WTC11 (cell line): ENCODE measurements around the gene GTF2H3. TPM values are rescaled to one million over a fixed set of nuclear protein-coding genes. Genes with fewer than 3 reads are reported as not detected.
A peak's percentile ranks its signal among the peaks of the same experiment; 100 is the strongest.

ENCODE experiments used
- ATAC-seq: fragments of 200-7000 bp; cut with Tn5 transposase; 2 replicates; pipeline ENCODE4 v1.10.0; 2021; ENCODE audit warnings: mild to moderate bottlenecking, moderate library complexity
- CTCF ChIA-PET: fragments of 300-600 bp; sonication (Branson Sonifier 250); formaldehyde crosslinking; loops from one replicate; lab custom pipeline; 2021; ENCODE audit warnings: antibody characterized with exemption; lab: Charles Lee
- POLR2A ChIA-PET: fragments of 350-600 bp; sonication (Branson Sonifier 250); formaldehyde crosslinking; loops from one replicate; lab custom pipeline; 2021; ENCODE audit warnings: antibody characterized with exemption; lab: Charles Lee
- DNase-seq: peaks from one replicate; pipeline ENCODE4 v3.0.0; 2021; ENCODE audit warnings: low spot score
- H3K27ac Mint-ChIP-seq: 2 replicates; pipeline ENCODE4 v1.8.0; 2021; ENCODE audit warnings: mixed read lengths
- H3K27me3 Mint-ChIP-seq: 2 replicates; pipeline ENCODE4 v1.8.0; 2021; ENCODE audit warnings: low read depth, mild to moderate bottlenecking, moderate library complexity, mixed read lengths
- H3K36me3 Mint-ChIP-seq: 2 replicates; pipeline ENCODE4 v1.8.0; 2021; ENCODE audit warnings: mixed read lengths
- H3K4me1 Mint-ChIP-seq: 2 replicates; pipeline ENCODE4 v1.8.0; 2022; ENCODE audit warnings: mixed read lengths
- H3K4me3 Mint-ChIP-seq: 2 replicates; pipeline ENCODE4 v1.8.0; 2021; ENCODE audit warnings: mild to moderate bottlenecking, moderate library complexity, mixed read lengths
- H3K9me3 Mint-ChIP-seq: 2 replicates; pipeline ENCODE4 v1.8.0; 2021; ENCODE audit warnings: mixed read lengths
- CBFB ChIP-seq: sonication (generic); formaldehyde crosslinking; IDR thresholded peaks from 2 replicates; pipeline ENCODE4 v1.8.1; 2022; ENCODE audit warnings: mild to moderate bottlenecking, low read depth, missing genetic modification reagents
- CDX4 ChIP-seq: fragments of 250-450 bp; sonication (Bioruptor Pico); IDR thresholded peaks from 2 replicates; pipeline ENCODE4 v1.9.0; 2021; ENCODE audit warnings: moderate library complexity, mild to moderate bottlenecking, inconsistent platforms, borderline replicate concordance
- CREB1 ChIP-seq: sonication (generic); formaldehyde crosslinking; IDR thresholded peaks from 2 replicates; pipeline ENCODE4 v1.8.0; 2023; ENCODE audit warnings: mild to moderate bottlenecking, missing genetic modification reagents
- CREM ChIP-seq: sonication (generic); formaldehyde crosslinking; IDR thresholded peaks from 2 replicates; pipeline ENCODE4 v1.8.1; 2022; ENCODE audit warnings: mild to moderate bottlenecking, missing genetic modification reagents, moderate library complexity
- EMX1 ChIP-seq: fragments of 250-450 bp; sonication (Bioruptor Pico); IDR thresholded peaks from 2 replicates; pipeline ENCODE4 v1.8.0; 2021; ENCODE audit warnings: mild to moderate bottlenecking
- HMGA2 ChIP-seq: fragments of 250-450 bp; sonication (Bioruptor Pico); IDR thresholded peaks from 2 replicates; pipeline ENCODE4 v1.4.0; 2021; ENCODE audit warnings: mild to moderate bottlenecking, moderate library complexity
- MAX ChIP-seq: sonication (generic); formaldehyde crosslinking; IDR thresholded peaks from 2 replicates; pipeline ENCODE4 v1.8.0; 2022; ENCODE audit warnings: mild to moderate bottlenecking, missing genetic modification reagents
- MYBL2 ChIP-seq: sonication (generic); formaldehyde crosslinking; IDR thresholded peaks from 2 replicates; pipeline ENCODE4 v1.8.1; 2023; ENCODE audit warnings: mild to moderate bottlenecking, moderate library complexity, missing genetic modification reagents
- NFE2L1 ChIP-seq: sonication (generic); formaldehyde crosslinking; IDR thresholded peaks from 2 replicates; pipeline ENCODE4 v1.8.1; 2023; ENCODE audit warnings: missing genetic modification reagents
- NR1H2 ChIP-seq: sonication (generic); formaldehyde crosslinking; IDR thresholded peaks from 2 replicates; pipeline ENCODE4 v1.9.0; 2021; ENCODE audit warnings: mild to moderate bottlenecking, moderate library complexity, missing genetic modification reagents
- NR2C2 ChIP-seq: sonication (generic); formaldehyde crosslinking; IDR thresholded peaks from 2 replicates; pipeline ENCODE4 v1.8.0; 2022; ENCODE audit warnings: mild to moderate bottlenecking, missing genetic modification reagents
- USF2 ChIP-seq: sonication (generic); formaldehyde crosslinking; IDR thresholded peaks from 2 replicates; pipeline ENCODE4 v1.8.1; 2023; ENCODE audit warnings: mild to moderate bottlenecking, missing genetic modification reagents, moderate library complexity
- ZNF416 ChIP-seq: fragments of 250-450 bp; sonication (Bioruptor Pico); IDR thresholded peaks from 2 replicates; pipeline ENCODE4 v1.9.0; 2021; ENCODE audit warnings: mild to moderate bottlenecking, inconsistent platforms
- ZNF423 ChIP-seq: fragments of 250-450 bp; sonication (Bioruptor Pico); IDR thresholded peaks from 2 replicates; pipeline ENCODE4 v2.1.2; 2022; ENCODE audit warnings: mild to moderate bottlenecking, moderate library complexity
- ZNF671 ChIP-seq: fragments of 250-450 bp; sonication (Bioruptor Pico); IDR thresholded peaks from 2 replicates; pipeline ENCODE4 v1.8.0; 2021; ENCODE audit warnings: mild to moderate bottlenecking
- total RNA-seq: library from RNA; stranded (reverse); gene quantifications from 3 replicates; pipeline ENCODE4 v1.2.3, GENCODE V29; 2021
- TF ChIP-seq, protein P1 (sequence below): sonication (generic); formaldehyde crosslinking; IDR thresholded peaks from 2 replicates; pipeline ENCODE4 v1.8.1; 2022; ENCODE audit warnings: missing genetic modification reagents, borderline replicate concordance
- TF ChIP-seq, protein P2 (sequence below): sonication (generic); formaldehyde crosslinking; IDR thresholded peaks from 2 replicates; pipeline ENCODE4 v1.8.1; 2023; ENCODE audit warnings: mild to moderate bottlenecking, missing genetic modification reagents
- TF ChIP-seq, protein P3 (sequence below): fragments of 200-600 bp; IDR thresholded peaks from 2 replicates; pipeline ENCODE4 v1.8.0; 2022; ENCODE audit warnings: antibody characterized with exemption
- TF ChIP-seq, protein P4 (sequence below): sonication (generic); formaldehyde crosslinking; IDR thresholded peaks from 2 replicates; pipeline ENCODE4 v1.8.1; 2022; ENCODE audit warnings: mild to moderate bottlenecking, missing genetic modification reagents, moderate library complexity, borderline replicate concordance

The GTF2H3 gene
- total RNA-seq, 1 experiment from 2014 or later: 31.6 TPM

GRCh38 chr12:123599310-123599709 is 34.3 kb upstream of the GTF2H3 start (continued):
- TF ChIP-seq, protein P1, sequence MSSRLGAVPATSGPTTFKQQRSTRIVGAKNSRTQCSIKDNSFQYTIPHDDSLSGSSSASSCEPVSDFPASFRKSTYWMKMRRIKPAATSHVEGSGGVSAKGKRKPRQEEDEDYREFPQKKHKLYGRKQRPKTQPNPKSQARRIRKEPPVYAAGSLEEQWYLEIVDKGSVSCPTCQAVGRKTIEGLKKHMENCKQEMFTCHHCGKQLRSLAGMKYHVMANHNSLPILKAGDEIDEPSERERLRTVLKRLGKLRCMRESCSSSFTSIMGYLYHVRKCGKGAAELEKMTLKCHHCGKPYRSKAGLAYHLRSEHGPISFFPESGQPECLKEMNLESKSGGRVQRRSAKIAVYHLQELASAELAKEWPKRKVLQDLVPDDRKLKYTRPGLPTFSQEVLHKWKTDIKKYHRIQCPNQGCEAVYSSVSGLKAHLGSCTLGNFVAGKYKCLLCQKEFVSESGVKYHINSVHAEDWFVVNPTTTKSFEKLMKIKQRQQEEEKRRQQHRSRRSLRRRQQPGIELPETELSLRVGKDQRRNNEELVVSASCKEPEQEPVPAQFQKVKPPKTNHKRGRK: no peak
- TF ChIP-seq MAX (no peak), CREM (CRISPR knock-in tag) (no peak)

DNA sequence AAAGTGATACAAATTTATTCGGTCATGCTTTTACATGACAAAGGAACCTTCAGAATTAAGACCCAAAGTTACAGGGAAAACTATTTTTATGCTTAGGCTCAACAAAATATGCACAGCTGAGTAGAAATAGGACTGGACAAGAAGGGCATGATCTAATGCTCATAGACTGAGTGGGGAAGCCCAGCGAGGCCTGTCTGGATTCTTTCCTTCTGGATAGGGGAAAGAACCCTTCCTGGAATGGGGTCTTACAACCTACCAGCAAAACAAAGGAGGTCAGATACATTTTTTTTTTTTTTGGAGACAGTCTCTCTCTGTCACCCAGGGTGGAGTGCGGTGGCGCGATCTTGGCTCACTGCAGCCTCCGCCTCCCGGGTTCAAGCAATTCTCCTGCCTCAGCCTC is 33.9 kb upstream of the GTF2H3 start:
- TF ChIP-seq, protein P2, sequence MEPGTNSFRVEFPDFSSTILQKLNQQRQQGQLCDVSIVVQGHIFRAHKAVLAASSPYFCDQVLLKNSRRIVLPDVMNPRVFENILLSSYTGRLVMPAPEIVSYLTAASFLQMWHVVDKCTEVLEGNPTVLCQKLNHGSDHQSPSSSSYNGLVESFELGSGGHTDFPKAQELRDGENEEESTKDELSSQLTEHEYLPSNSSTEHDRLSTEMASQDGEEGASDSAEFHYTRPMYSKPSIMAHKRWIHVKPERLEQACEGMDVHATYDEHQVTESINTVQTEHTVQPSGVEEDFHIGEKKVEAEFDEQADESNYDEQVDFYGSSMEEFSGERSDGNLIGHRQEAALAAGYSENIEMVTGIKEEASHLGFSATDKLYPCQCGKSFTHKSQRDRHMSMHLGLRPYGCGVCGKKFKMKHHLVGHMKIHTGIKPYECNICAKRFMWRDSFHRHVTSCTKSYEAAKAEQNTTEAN: no peak
- no peak for TF ChIP-seq CDX4 (CRISPR knock-in tag)
- no peak for TF ChIP-seq ZNF423 (CRISPR knock-in tag)
- no peak for TF ChIP-seq HMGA2 (CRISPR knock-in tag)
- TF ChIP-seq EMX1: no peak
- TF ChIP-seq, protein P3, sequence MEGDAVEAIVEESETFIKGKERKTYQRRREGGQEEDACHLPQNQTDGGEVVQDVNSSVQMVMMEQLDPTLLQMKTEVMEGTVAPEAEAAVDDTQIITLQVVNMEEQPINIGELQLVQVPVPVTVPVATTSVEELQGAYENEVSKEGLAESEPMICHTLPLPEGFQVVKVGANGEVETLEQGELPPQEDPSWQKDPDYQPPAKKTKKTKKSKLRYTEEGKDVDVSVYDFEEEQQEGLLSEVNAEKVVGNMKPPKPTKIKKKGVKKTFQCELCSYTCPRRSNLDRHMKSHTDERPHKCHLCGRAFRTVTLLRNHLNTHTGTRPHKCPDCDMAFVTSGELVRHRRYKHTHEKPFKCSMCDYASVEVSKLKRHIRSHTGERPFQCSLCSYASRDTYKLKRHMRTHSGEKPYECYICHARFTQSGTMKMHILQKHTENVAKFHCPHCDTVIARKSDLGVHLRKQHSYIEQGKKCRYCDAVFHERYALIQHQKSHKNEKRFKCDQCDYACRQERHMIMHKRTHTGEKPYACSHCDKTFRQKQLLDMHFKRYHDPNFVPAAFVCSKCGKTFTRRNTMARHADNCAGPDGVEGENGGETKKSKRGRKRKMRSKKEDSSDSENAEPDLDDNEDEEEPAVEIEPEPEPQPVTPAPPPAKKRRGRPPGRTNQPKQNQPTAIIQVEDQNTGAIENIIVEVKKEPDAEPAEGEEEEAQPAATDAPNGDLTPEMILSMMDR: no peak
- no peak for TF ChIP-seq NR1H2 (CRISPR knock-in tag)
- TF ChIP-seq MYBL2 (CRISPR knock-in tag): no peak
- TF ChIP-seq CREB1: no peak
- no peak for TF ChIP-seq ZNF416 (CRISPR knock-in tag)
- TF ChIP-seq, all 79 proteins: peak for 0
- Mint-ChIP-seq H3K36me3 (peaks cover 38% of the 10 kb centered on the region), H3K9me3 (no peaks in the 10 kb centered on the region), H3K27ac (peak overlapping the region; percentile 58; the same call in 1 of the 2 replicates), H3K4me1 (peaks cover 11% of the 10 kb centered on the region), H3K4me3 (no peak overlapping the region), H3K27me3 (no peaks in the 10 kb centered on the region)
- no peak for ATAC-seq
- no peak for DNase-seq
- CTCF ChIA-PET: no interaction called here
- POLR2A ChIA-PET: no interaction called here

DNA sequence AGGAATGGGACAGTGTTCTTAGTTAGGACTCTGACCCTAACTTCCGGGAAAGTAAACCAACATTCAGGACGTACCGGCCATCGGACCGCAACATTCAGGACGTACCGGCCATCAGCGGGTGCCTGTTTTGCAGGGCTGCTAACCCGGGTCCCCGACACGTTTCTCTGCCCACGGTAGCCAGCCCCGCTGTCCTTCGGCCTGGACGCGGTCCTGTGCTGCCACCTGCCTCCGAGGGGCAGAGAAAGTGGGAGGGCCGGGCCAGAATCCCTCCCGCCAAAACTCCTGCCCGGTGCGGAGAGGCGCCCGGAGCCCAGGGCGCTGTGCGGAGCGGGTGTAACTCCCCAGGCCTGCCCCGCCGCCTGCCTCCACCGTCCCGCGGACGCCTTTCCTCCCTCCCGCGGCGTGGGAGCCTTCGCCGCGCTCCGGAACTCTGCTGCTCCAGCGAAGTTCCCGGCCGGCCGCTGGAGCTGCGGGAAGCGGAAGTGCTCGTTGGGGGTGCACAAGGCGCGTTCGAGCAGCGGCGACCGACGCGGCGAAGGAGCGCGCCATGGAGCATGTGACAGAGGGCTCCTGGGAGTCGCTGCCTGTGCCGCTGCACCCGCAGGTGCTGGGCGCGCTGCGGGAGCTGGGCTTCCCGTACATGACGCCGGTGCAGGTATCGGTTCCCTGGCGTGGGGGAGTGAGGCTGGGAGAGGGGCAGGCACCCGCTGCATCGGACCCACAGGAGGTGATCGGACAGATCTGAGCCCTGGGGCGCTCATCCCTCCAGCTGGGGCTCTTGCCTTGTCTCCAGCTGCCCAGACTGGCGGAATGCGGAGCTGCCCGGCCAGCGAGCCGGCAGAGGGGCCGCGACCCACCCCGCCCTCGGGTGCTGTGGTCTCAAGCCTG is 31.8 kb upstream of the GTF2H3 start, which contains the start of gene DDX55:
DDX55 (plus strand) TSS at position 498 of the 888 bp plus-strand sequence; CDS start at position 548, 50 bp downstream.
- DNase-seq (peak; percentile 75), ATAC-seq (peak; percentile 92)
- CTCF ChIA-PET: interaction anchor here (0.6 to 1.5 kb wide), 3 partner anchors 17 to 1148 kb away, joined by 3 to 4 read pairs (median 3); no protein-coding TSS in a partner anchor
- peak within 1 kb of the TSS; percentile 83 for H3K4me3 Mint-ChIP-seq
- no peaks in the 10 kb centered on the region for H3K9me3 Mint-ChIP-seq
- peak within 1 kb of the TSS; percentile 79 for H3K27ac Mint-ChIP-seq
- peaks cover 33% of the 10 kb centered on the region for H3K36me3 Mint-ChIP-seq
- POLR2A ChIA-PET: interaction anchor here (0.5 to 1.4 kb wide), 4 partner anchors 19 to 162 kb away, joined by 3 to 10 read pairs (median 4); partner anchors contain the start of gene ATP6V0A2
- peaks cover 11% of the 10 kb centered on the region for H3K4me1 Mint-ChIP-seq
- H3K27me3 Mint-ChIP-seq: no peaks in the 10 kb centered on the region
- TF ChIP-seq, protein P4, sequence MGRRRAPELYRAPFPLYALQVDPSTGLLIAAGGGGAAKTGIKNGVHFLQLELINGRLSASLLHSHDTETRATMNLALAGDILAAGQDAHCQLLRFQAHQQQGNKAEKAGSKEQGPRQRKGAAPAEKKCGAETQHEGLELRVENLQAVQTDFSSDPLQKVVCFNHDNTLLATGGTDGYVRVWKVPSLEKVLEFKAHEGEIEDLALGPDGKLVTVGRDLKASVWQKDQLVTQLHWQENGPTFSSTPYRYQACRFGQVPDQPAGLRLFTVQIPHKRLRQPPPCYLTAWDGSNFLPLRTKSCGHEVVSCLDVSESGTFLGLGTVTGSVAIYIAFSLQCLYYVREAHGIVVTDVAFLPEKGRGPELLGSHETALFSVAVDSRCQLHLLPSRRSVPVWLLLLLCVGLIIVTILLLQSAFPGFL: no peak
- TF ChIP-seq CBFB (CRISPR knock-in tag) (no peak), ZNF671 (CRISPR knock-in tag) (no peak), NFE2L1 (CRISPR knock-in tag) (no peak; the same call in 1 of the 2 replicates), NR2C2 (CRISPR knock-in tag) (no peak), USF2 (CRISPR knock-in tag) (peak; percentile 85)
- TF ChIP-seq, protein P2: peak; percentile 94
- TF ChIP-seq, protein P3: no peak
